ENCODE data around the gene FAM111B.
"Not testable (repeated sequence)": the region's sequence is repeated elsewhere in the genome, so short reads cannot be mapped to it uniquely, and the experiment has no call there.

FAM111B gene

DNA sequence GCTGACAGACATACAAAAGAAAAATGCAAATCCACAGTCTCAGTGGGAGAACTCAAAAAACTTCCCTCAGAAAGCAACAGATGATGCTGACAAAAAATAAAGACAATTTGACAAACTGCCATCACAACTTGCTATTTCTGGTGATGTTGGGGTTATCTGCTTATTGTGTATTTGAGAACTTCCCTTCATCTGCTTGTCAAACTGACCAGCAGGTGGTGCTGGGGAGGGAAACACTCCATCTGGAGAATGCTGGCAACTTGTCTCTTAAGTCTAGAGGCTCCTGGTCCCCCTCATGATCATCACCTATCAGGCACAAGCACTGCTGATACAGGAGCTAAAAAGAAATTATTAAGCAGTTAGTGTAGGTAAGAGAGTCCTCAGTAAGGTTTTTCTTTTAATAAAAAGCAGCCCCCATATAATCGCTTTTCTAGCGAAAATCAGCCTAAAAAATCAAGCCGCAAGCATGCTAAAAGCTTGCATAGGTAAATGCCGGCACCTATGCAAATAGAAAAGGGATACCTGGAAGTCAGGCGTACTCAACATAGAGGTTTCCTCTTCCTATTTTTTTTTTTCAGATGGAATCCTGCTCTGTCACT, 9.8 kb upstream of the FAM111B start:
- no peaks in the 10 kb centered on the region for H3K9me3 ChIP-seq (ENCODE audit: severe bottlenecking)
- no peaks in the 10 kb centered on the region for H3K36me3 ChIP-seq
- DNase-seq, result peak; percentile 38
- H3K4me3 ChIP-seq (ENCODE audit: low read depth, low read length), result no peak overlapping the region
- H3K27me3 ChIP-seq (ENCODE audit: insufficient read depth, low read depth, severe bottlenecking), result peaks cover under 1% of the 10 kb centered on the region
- H3K27ac ChIP-seq, result no peak overlapping the region
- peak; percentile 59 for TF ChIP-seq CTCF (IDR thresholded peaks at IDR 0.05; ENCODE audit: low read depth, low read length)

DNA sequence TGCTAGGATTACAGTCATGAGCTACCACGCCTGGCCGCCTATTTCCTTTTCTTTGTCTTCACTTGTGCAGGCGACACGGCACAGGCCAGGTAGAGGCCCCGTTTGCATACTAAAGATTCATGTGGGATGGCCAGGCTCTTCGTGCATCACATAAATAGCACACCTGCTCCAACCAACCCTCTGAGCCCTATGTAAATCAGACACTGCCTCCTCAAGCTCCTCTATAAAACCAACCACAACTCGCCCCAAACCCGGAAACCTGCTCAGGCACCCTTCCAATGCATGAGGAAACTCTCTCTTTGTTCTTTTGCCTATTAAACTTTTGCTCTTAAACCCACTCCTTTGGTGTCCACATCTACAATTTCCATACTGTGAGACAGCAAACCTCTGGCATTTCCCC, 9.1 kb upstream of the FAM111B start:
- H3K36me3 ChIP-seq; DNase-seq; H3K27me3 ChIP-seq (ENCODE audit: insufficient read depth, low read depth, severe bottlenecking); H3K9me3 ChIP-seq (ENCODE audit: severe bottlenecking); H3K4me3 ChIP-seq (ENCODE audit: low read depth, low read length); H3K27ac ChIP-seq: not testable (repeated sequence)

GRCh38 chr11:59102259-59102765, 4.7 kb upstream of the FAM111B start:
- no peak for DNase-seq
- no peak overlapping the region for H3K4me3 ChIP-seq (ENCODE audit: low read depth, low read length)
- H3K9me3 ChIP-seq (ENCODE audit: severe bottlenecking), result no peaks in the 10 kb centered on the region
- H3K27ac ChIP-seq, result no peak overlapping the region
- H3K36me3 ChIP-seq, result no peaks in the 10 kb centered on the region
- TF ChIP-seq CTCF (IDR thresholded peaks at IDR 0.05; ENCODE audit: low read depth, low read length), result no peak
- peaks cover 19% of the 10 kb centered on the region for H3K27me3 ChIP-seq (ENCODE audit: insufficient read depth, low read depth, severe bottlenecking)

DNA sequence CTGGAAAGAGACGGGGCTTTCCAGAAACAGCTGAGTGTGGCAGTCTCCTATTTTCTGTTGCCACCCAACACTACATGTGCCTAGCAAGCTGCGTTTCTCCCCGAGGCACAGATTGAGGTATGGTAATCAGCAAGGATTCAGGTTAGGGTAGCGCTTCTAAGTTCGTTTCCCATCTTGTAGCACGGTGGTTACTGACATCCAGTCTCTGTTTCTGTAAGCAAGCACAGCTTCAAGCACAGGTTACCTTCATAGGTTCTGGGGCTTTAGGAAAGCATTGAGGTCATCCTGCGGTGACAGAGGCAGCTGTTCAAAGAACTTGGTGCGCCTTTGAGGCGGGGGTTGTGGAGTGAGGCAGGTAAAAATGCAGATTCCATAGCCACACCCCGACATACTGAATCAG, 684 bp downstream of the FAM111B start:
- H3K4me3 ChIP-seq (ENCODE audit: low read depth, low read length), result not testable (repeated sequence)

DNA sequence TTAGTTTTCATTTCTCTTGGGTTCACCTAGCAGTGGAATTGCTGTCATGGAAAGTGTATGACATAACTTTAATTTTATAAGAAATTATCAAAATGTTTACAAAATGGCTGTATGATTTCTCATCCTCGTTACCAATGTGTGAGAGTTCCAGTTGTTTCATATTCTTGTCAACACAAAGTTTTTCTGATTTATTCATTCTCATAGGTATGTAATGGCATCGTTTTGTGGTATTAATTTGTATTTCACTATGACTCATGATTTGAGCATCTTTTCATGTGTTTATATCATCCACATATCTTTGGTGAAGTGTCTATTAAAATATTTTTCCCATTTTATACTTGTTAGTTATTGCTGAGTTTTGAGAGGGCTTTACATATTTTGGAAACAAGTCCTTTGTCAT, 5.5 kb downstream of the FAM111B start:
- Histone ChIP-seq H3K27ac (no peak overlapping the region), H3K4me3 (ENCODE audit: low read depth, low read length) (no peak overlapping the region), H3K9me3 (ENCODE audit: severe bottlenecking) (no peaks in the 10 kb centered on the region), H3K27me3 (ENCODE audit: insufficient read depth, low read depth, severe bottlenecking) (peaks cover 24% of the 10 kb centered on the region), H3K36me3 (no peaks in the 10 kb centered on the region)
- DNase-seq, result no peak
- TF ChIP-seq CTCF (IDR thresholded peaks at IDR 0.05; ENCODE audit: low read depth, low read length), result no peak

More for the DNA sequence above, 684 bp downstream of the FAM111B start:
- peaks cover 30% of the 10 kb centered on the region for H3K27me3 ChIP-seq (ENCODE audit: insufficient read depth, low read depth, severe bottlenecking)
- DNase-seq; H3K36me3 ChIP-seq; H3K27ac ChIP-seq; H3K9me3 ChIP-seq (ENCODE audit: severe bottlenecking): not testable (repeated sequence)

- no peaks in the 10 kb centered on the region for H3K36me3 ChIP-seq
- no peak overlapping the region for H3K4me3 ChIP-seq (ENCODE audit: low read depth, low read length)
- DNase-seq, result no peak
- H3K27me3 ChIP-seq (ENCODE audit: insufficient read depth, low read depth, severe bottlenecking), result peaks cover 21% of the 10 kb centered on the region
- H3K27ac ChIP-seq, result no peak overlapping the region
- TF ChIP-seq CTCF (IDR thresholded peaks at IDR 0.05; ENCODE audit: low read depth, low read length), result no peak
- no peaks in the 10 kb centered on the region for H3K9me3 ChIP-seq (ENCODE audit: severe bottlenecking)
Observed at GRCh38 chr11:59114344-59114743, 7.3 kb downstream of the FAM111B start.

DNA sequence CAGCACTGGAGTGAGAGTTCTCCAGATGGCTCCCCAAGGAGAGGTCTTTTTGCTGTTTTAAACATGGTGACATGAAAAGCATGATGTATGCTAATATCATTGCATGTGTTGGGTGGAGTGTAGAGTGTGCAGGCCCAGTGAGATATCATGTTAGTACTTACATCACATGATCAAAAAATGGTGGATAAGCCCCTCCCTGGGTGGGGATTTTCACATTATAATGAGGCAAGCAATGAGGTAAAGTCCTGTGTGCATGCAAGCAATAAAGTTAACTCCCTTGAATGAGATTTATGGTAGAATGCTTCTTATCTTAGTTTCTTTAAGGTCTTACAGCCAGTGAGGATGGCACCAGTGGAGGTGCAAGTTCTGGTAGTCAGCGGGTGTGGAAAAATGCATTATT, 8.5 kb downstream of the FAM111B start:
- Histone ChIP-seq H3K4me3 (ENCODE audit: low read depth, low read length) (no peak overlapping the region), H3K27me3 (ENCODE audit: insufficient read depth, low read depth, severe bottlenecking) (peaks cover 16% of the 10 kb centered on the region), H3K9me3 (ENCODE audit: severe bottlenecking) (no peaks in the 10 kb centered on the region), H3K27ac (no peak overlapping the region), H3K36me3 (no peaks in the 10 kb centered on the region)
- TF ChIP-seq CTCF (IDR thresholded peaks at IDR 0.05; ENCODE audit: low read depth, low read length), result no peak
- no peak for DNase-seq

All from WERI-Rb-1 (cell line).